MM.1S (cell line): Measurements from ENCODE around the gene SLC5A11.

ENCODE experiments used
- DNase-seq: peaks from one replicate; pipeline ENCODE4 v3.0.0-alpha.2; 2015
- H2AFZ ChIP-seq: fragments of 300-600 bp; sonication (generic); 2 replicates; pipeline ENCODE4 v1.6.0; 2016; ENCODE audit warnings: antibody characterized with exemption, low read length
- H3F3A ChIP-seq: fragments of 300-600 bp; sonication (generic); 2 replicates; pipeline ENCODE4 v1.6.1; 2016; ENCODE audit warnings: mild to moderate bottlenecking, antibody characterized with exemption, low read length, moderate library complexity, mixed read lengths; ENCODE audit not compliant: insufficient read depth
- H3K27ac ChIP-seq: fragments of 300-600 bp; sonication (generic); 2 replicates; pipeline ENCODE4 v1.5.1; 2016; ENCODE audit warnings: mild to moderate bottlenecking, low read length
- H3K27me3 ChIP-seq: fragments of 300-600 bp; sonication (generic); replicated peaks from 2 replicates; pipeline ENCODE4 v1.6.0; 2016; ENCODE audit warnings: low read length; ENCODE audit not compliant: insufficient read depth
- H3K36me3 ChIP-seq: fragments of 300-600 bp; sonication (generic); replicated peaks from 2 replicates; pipeline ENCODE4 v1.6.1; 2016; ENCODE audit warnings: mild to moderate bottlenecking, low read length, mixed read lengths; ENCODE audit not compliant: insufficient read depth
- H3K4me1 ChIP-seq: fragments of 300-600 bp; sonication (generic); 2 replicates; pipeline ENCODE4 v1.6.1; 2016; ENCODE audit warnings: low read length, mixed read lengths
- H3K4me2 ChIP-seq: fragments of 300-600 bp; sonication (generic); 2 replicates; pipeline ENCODE4 v1.6.0; 2016; ENCODE audit warnings: low read depth, low read length
- H3K4me3 ChIP-seq: fragments of 300-600 bp; sonication (generic); 2 replicates; pipeline ENCODE4 v1.5.1; 2016; ENCODE audit warnings: low read length, mixed read lengths
- H3K79me2 ChIP-seq: fragments of 300-600 bp; sonication (generic); 2 replicates; pipeline ENCODE4 v1.6.1; 2016; ENCODE audit warnings: mixed run types, low read length, mixed read lengths
- H3K9ac ChIP-seq: fragments of 300-600 bp; sonication (generic); 2 replicates; pipeline ENCODE4 v1.6.1; 2016; ENCODE audit warnings: low read length, mixed read lengths
- H3K9me2 ChIP-seq: fragments of 300-600 bp; sonication (generic); replicated peaks from 2 replicates; pipeline ENCODE4 v1.6.1; 2016; ENCODE audit warnings: mild to moderate bottlenecking, low read length, mixed read lengths; ENCODE audit not compliant: insufficient read depth
- H3K9me3 ChIP-seq: fragments of 300-600 bp; sonication (generic); replicated peaks from 2 replicates; pipeline ENCODE4 v1.6.1; 2016; ENCODE audit warnings: mild to moderate bottlenecking, low read length, mixed read lengths; ENCODE audit not compliant: insufficient read depth
- H4K20me1 ChIP-seq: fragments of 300-600 bp; sonication (generic); 2 replicates; pipeline ENCODE4 v1.6.1; 2016; ENCODE audit warnings: mild to moderate bottlenecking, low read length, moderate library complexity, mixed read lengths; ENCODE audit not compliant: insufficient read depth
- CTCF ChIP-seq: fragments of 300-600 bp; sonication (generic); IDR thresholded peaks from 2 replicates; pipeline ENCODE4 v1.5.1; 2016; ENCODE audit warnings: antibody characterized with exemption, low read length, mixed read lengths
- EZH2 ChIP-seq: fragments of 300-600 bp; sonication (generic); optimal IDR thresholded peaks from 2 replicates; pipeline ENCODE3; 2017; ENCODE audit warnings: low read depth, mild to moderate bottlenecking, antibody characterized with exemption, low read length, mixed read lengths
- EZH2phosphoT487 ChIP-seq: fragments of 300-600 bp; sonication (generic); IDR thresholded peaks from 2 replicates; pipeline ENCODE4 v1.6.1; 2018; ENCODE audit warnings: antibody characterized with exemption, low read length

SLC5A11 gene

GRCh38 chr16:24925163-24925562, 79.4 kb downstream of the SLC5A11 start:
- H3K9me2 ChIP-seq, result no peaks in the 10 kb centered on the region
- DNase-seq, result no peak
- H3K27me3 ChIP-seq, result no peaks in the 10 kb centered on the region
- H2AFZ ChIP-seq, result no peak overlapping the region
- no peaks in the 10 kb centered on the region for H3K79me2 ChIP-seq
- no peak overlapping the region for H3K9ac ChIP-seq
- no peaks in the 10 kb centered on the region for H3K4me1 ChIP-seq
- no peaks in the 10 kb centered on the region for H4K20me1 ChIP-seq
- no peaks in the 10 kb centered on the region for H3K9me3 ChIP-seq
- H3K27ac ChIP-seq, result no peak overlapping the region
- H3K4me3 ChIP-seq, result no peak overlapping the region
- no peaks in the 10 kb centered on the region for H3K36me3 ChIP-seq
- no peak overlapping the region for H3K4me2 ChIP-seq
- TF ChIP-seq EZH2 (no peak), EZH2phosphoT487 (no peak), CTCF (no peak)
- no peaks in the 10 kb centered on the region for H3F3A ChIP-seq

- no peak overlapping the region for H3K4me3 ChIP-seq
- no peak for TF ChIP-seq EZH2
- no peak for TF ChIP-seq EZH2phosphoT487
- TF ChIP-seq CTCF, result no peak
- no peak overlapping the region for H2AFZ ChIP-seq
- no peaks in the 10 kb centered on the region for H4K20me1 ChIP-seq
- no peaks in the 10 kb centered on the region for H3K4me1 ChIP-seq
- no peak overlapping the region for H3K4me2 ChIP-seq
- no peak for DNase-seq
- no peaks in the 10 kb centered on the region for H3K36me3 ChIP-seq
- H3K9ac ChIP-seq, result no peak overlapping the region
- H3F3A ChIP-seq, result no peaks in the 10 kb centered on the region
- H3K9me2 ChIP-seq, result no peaks in the 10 kb centered on the region
- no peaks in the 10 kb centered on the region for H3K27me3 ChIP-seq
- no peak overlapping the region for H3K27ac ChIP-seq
- no peaks in the 10 kb centered on the region for H3K9me3 ChIP-seq
- H3K79me2 ChIP-seq, result no peaks in the 10 kb centered on the region
Measured at GRCh38 chr16:24929409-24929808, 83.6 kb downstream of the SLC5A11 start.

GRCh38 chr16:24930440-24930839, 84.7 kb downstream of the SLC5A11 start:
- no peaks in the 10 kb centered on the region for H3K36me3 ChIP-seq
- no peaks in the 10 kb centered on the region for H3K9me3 ChIP-seq
- H3K4me1 ChIP-seq, result no peaks in the 10 kb centered on the region
- no peaks in the 10 kb centered on the region for H3K79me2 ChIP-seq
- no peaks in the 10 kb centered on the region for H3K27me3 ChIP-seq
- H3K9ac ChIP-seq, result no peak overlapping the region
- no peak for DNase-seq
- no peaks in the 10 kb centered on the region for H3K9me2 ChIP-seq
- no peak overlapping the region for H3K4me2 ChIP-seq
- H3K4me3 ChIP-seq, result no peak overlapping the region
- no peak overlapping the region for H2AFZ ChIP-seq
- no peak overlapping the region for H3K27ac ChIP-seq
- no peak for TF ChIP-seq EZH2
- TF ChIP-seq EZH2phosphoT487, result no peak
- no peak for TF ChIP-seq CTCF
- H3F3A ChIP-seq, result no peaks in the 10 kb centered on the region
- H4K20me1 ChIP-seq, result no peaks in the 10 kb centered on the region
